HepG2 (cell line): ENCODE measurements around the gene AMDHD1. TPM values are rescaled to one million over a fixed set of nuclear protein-coding genes. Genes with fewer than 3 reads are reported as not detected.

Experiments used
- ARNTL ChIP-seq: sonication (generic); formaldehyde crosslinking; IDR thresholded peaks from 2 replicates; pipeline ENCODE4 v1.4.0; 2020; ENCODE audit warnings: mild to moderate bottlenecking, missing genetic modification reagents
- ATF1 ChIP-seq: IDR thresholded peaks from 2 replicates; pipeline ENCODE4 v1.6.1; 2016; ENCODE audit warnings: mild to moderate bottlenecking, control low read depth
- ELF3 ChIP-seq: IDR thresholded peaks from 2 replicates; pipeline ENCODE4 v1.6.1; 2016; ENCODE audit warnings: missing genetic modification reagents, missing compliant biosample characterization
- EP300 ChIP-seq, 3 experiments: sonication (generic) in 1 of 3; formaldehyde crosslinking in 1 of 3; IDR thresholded peaks; 2 replicates each; pipeline versions ENCODE4 v1.5.1 to v1.6.1; 2011 to 2020; ENCODE audit warnings: low read depth in 2 of 3, low read length in 2 of 3, borderline replicate concordance in 1 of 3, improper control_type of control experiment in 1 of 3, mild to moderate bottlenecking in 1 of 3, missing genetic modification reagents in 1 of 3, moderate library complexity in 1 of 3
- GFI1 ChIP-seq: sonication (generic); formaldehyde crosslinking; IDR thresholded peaks from 2 replicates; pipeline ENCODE4 v1.5.0; 2020; ENCODE audit warnings: missing genetic modification reagents, mild to moderate bottlenecking, borderline replicate concordance
- IKZF1 ChIP-seq: fragments of 450-650 bp; IDR thresholded peaks from 2 replicates; pipeline ENCODE4 v1.7.1; 2016
- KDM2A ChIP-seq: sonication (generic); formaldehyde crosslinking; IDR thresholded peaks from 2 replicates; pipeline ENCODE4 v1.4.0; 2020; ENCODE audit warnings: low read depth, missing genetic modification reagents, borderline replicate concordance
- SKI ChIP-seq: fragments of 450-650 bp; IDR thresholded peaks from one replicate; pipeline ENCODE4 v1.6.1; 2018; ENCODE audit warnings: mild to moderate bottlenecking; ENCODE audit not compliant: partially characterized antibody
- SOX6 ChIP-seq, 2 experiments: fragments of 450-650 bp in 1 of 2; sonication (generic) in 1 of 2; formaldehyde crosslinking in 1 of 2; IDR thresholded peaks; 2 replicates each; pipeline versions ENCODE4 v1.4.0 to v1.6.1; 2017 to 2020; ENCODE audit warnings: antibody characterized with exemption in 1 of 2, mild to moderate bottlenecking in 1 of 2, missing genetic modification reagents in 1 of 2
- TCF12 ChIP-seq, 2 experiments: fragments of 450-650 bp in 1 of 2; sonication (generic) in 1 of 2; formaldehyde crosslinking in 1 of 2; IDR thresholded peaks; 2 replicates each; pipeline versions ENCODE4 v1.6.1 to v1.8.0; 2017 to 2022; ENCODE audit warnings: antibody characterized with exemption in 1 of 2, mild to moderate bottlenecking in 1 of 2, missing genetic modification reagents in 1 of 2, moderate library complexity in 1 of 2
- ZMAT3 ChIP-seq: sonication (generic); formaldehyde crosslinking; conservative IDR thresholded peaks from 2 replicates; pipeline ENCODE4 v1.7.0; 2021; ENCODE audit warnings: missing genetic modification reagents
- ZNF12 ChIP-seq: sonication (generic); formaldehyde crosslinking; IDR thresholded peaks from 2 replicates; pipeline ENCODE4 v1.5.0; 2020; ENCODE audit warnings: missing genetic modification reagents
- ZNF672 ChIP-seq: sonication (generic); formaldehyde crosslinking; IDR thresholded peaks from 2 replicates; pipeline ENCODE4 v1.8.1; 2022; ENCODE audit warnings: missing genetic modification reagents
- ZNF776 ChIP-seq: sonication (generic); formaldehyde crosslinking; IDR thresholded peaks from 2 replicates; pipeline ENCODE4 v1.4.0; 2020; ENCODE audit warnings: mild to moderate bottlenecking, missing genetic modification reagents
- polyA plus RNA-seq, 8 experiments: library from polyadenylated mRNA; depleted of rRNA in 3 of 8; stranded (reverse) in 7 of 8; unstranded in 1 of 8; fragments of >200 nt; fragmentation: Illumina TruSeq in 4 of 8; extraction: Trizol in 4 of 8; gene quantifications; 2 replicates each; pipeline versions ENCODE4 v1.2.1 to v1.2.3, GENCODE V29; 2011 to 2016; ENCODE audit warnings: low read depth in 4 of 8, missing spikeins in 1 of 8, mixed read lengths in 1 of 8; ENCODE audit not compliant: insufficient read depth in 1 of 8
- total RNA-seq, 5 experiments: library from RNA; depleted of rRNA; stranded (reverse); fragments of >200 nt; fragmentation: Illumina TruSeq; extraction: Trizol; gene quantifications; 2 replicates each; pipeline ENCODE4 v1.2.3, GENCODE V29; 2016; ENCODE audit warnings: low read depth in 1 of 5
- TF ChIP-seq, protein P1 (sequence below): IDR thresholded peaks from 2 replicates; pipeline ENCODE4 v1.6.1; 2018; ENCODE audit warnings: missing genetic modification reagents, mild to moderate bottlenecking, missing compliant biosample characterization
- TF ChIP-seq, protein P2 (sequence below): sonication (generic); formaldehyde crosslinking; IDR thresholded peaks from 2 replicates; pipeline ENCODE4 v1.8.0; 2023; ENCODE audit warnings: mild to moderate bottlenecking, missing genetic modification reagents
- TF ChIP-seq, protein P3 (sequence below): sonication (generic); formaldehyde crosslinking; IDR thresholded peaks from 2 replicates; pipeline ENCODE4 v1.9.0; 2021; ENCODE audit warnings: missing genetic modification reagents, mild to moderate bottlenecking, borderline replicate concordance
- TF ChIP-seq, protein P4 (sequence below): IDR thresholded peaks from 2 replicates; pipeline ENCODE4 v1.6.1; 2016; ENCODE audit warnings: mild to moderate bottlenecking
- TF ChIP-seq, protein P5 (sequence below): IDR thresholded peaks from 2 replicates; pipeline ENCODE4 v1.6.1; 2016; ENCODE audit warnings: missing compliant biosample characterization, missing genetic modification reagents, borderline replicate concordance

The AMDHD1 gene
- total and polyA plus RNA-seq, 2 of the 13 experiments (the other 11 are each of a cell fraction or from before 2014, with no cell fraction given), result 6.5 to 29.6 TPM

DNA sequence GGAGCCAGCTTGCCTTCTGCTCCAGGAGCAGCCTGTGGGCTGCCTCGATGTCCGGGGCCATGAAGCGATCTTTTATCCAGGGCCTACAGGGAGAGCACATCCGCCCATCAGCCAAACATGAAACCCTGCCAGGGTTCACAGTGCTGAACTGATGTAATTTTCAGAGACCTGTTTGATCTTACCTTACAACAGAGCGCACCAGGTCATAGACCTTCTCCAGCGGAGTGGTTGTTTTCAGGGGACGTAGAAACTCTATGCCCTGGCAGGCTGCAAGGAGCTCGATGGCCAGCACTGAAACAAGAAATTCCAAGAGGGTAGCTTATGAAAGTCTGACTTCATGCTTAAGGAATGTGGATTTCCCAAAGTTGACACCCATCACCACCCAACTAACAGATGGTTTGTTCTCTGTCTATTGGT is 33.3 kb downstream of the AMDHD1 start (continued):
- TF ChIP-seq, protein P1, sequence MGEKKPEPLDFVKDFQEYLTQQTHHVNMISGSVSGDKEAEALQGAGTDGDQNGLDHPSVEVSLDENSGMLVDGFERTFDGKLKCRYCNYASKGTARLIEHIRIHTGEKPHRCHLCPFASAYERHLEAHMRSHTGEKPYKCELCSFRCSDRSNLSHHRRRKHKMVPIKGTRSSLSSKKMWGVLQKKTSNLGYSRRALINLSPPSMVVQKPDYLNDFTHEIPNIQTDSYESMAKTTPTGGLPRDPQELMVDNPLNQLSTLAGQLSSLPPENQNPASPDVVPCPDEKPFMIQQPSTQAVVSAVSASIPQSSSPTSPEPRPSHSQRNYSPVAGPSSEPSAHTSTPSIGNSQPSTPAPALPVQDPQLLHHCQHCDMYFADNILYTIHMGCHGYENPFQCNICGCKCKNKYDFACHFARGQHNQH, result peak; percentile 64; the same call in 1 of the 2 replicates
- TF ChIP-seq, protein P2, sequence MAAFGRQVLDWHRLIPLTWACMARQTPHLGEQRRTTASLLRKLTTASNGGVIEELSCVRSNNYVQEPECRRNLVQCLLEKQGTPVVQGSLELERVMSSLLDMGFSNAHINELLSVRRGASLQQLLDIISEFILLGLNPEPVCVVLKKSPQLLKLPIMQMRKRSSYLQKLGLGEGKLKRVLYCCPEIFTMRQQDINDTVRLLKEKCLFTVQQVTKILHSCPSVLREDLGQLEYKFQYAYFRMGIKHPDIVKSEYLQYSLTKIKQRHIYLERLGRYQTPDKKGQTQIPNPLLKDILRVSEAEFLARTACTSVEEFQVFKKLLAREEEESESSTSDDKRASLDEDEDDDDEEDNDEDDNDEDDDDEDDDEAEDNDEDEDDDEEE (CRISPR knock-in tag), result no peak
- no peak for TF ChIP-seq ZNF776 (CRISPR knock-in tag)
- peak; percentile 74 for TF ChIP-seq ELF3 (CRISPR knock-in tag)
- no peak for TF ChIP-seq ZMAT3 (CRISPR knock-in tag)
- no peak for TF ChIP-seq GFI1 (CRISPR knock-in tag)
- no peak for TF ChIP-seq ARNTL (CRISPR knock-in tag)
- TF ChIP-seq, protein P3, sequence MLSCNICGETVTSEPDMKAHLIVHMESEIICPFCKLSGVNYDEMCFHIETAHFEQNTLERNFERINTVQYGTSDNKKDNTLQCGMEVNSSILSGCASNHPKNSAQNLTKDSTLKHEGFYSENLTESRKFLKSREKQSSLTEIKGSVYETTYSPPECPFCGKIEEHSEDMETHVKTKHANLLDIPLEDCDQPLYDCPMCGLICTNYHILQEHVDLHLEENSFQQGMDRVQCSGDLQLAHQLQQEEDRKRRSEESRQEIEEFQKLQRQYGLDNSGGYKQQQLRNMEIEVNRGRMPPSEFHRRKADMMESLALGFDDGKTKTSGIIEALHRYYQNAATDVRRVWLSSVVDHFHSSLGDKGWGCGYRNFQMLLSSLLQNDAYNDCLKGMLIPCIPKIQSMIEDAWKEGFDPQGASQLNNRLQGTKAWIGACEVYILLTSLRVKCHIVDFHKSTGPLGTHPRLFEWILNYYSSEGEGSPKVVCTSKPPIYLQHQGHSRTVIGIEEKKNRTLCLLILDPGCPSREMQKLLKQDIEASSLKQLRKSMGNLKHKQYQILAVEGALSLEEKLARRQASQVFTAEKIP (CRISPR knock-in tag), result no peak
- TF ChIP-seq ZNF12 (CRISPR knock-in tag), result peak; percentile 51; the same call in 1 of the 2 replicates
- TF ChIP-seq SKI, result peak; percentile 39
- TF ChIP-seq SOX6 (IDR thresholded peaks at IDR 0.05), result no peak
- peak; percentile 86 for TF ChIP-seq SOX6 (CRISPR knock-in tag; IDR thresholded peaks at IDR 0.05)
- TF ChIP-seq TCF12 (IDR thresholded peaks at IDR 0.05), result no peak
- 0 out of 2 replicates have a peak, but pooled peaks have one; percentile 48 for TF ChIP-seq TCF12 (CRISPR knock-in tag; IDR thresholded peaks at IDR 0.05)
- TF ChIP-seq KDM2A (CRISPR knock-in tag), result peak; percentile 36; the same call in 1 of the 2 replicates
- TF ChIP-seq, protein P4, sequence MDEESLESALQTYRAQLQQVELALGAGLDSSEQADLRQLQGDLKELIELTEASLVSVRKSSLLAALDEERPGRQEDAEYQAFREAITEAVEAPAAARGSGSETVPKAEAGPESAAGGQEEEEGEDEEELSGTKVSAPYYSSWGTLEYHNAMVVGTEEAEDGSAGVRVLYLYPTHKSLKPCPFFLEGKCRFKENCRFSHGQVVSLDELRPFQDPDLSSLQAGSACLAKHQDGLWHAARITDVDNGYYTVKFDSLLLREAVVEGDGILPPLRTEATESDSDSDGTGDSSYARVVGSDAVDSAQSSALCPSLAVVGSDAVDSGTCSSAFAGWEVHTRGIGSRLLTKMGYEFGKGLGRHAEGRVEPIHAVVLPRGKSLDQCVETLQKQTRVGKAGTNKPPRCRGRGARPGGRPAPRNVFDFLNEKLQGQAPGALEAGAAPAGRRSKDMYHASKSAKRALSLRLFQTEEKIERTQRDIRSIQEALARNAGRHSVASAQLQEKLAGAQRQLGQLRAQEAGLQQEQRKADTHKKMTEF, result peak; percentile 61; the same call in 1 of the 2 replicates
- peak; percentile 51; the same call in 1 of the 2 replicates for TF ChIP-seq ATF1 (CRISPR knock-in tag)
- TF ChIP-seq, protein P5, sequence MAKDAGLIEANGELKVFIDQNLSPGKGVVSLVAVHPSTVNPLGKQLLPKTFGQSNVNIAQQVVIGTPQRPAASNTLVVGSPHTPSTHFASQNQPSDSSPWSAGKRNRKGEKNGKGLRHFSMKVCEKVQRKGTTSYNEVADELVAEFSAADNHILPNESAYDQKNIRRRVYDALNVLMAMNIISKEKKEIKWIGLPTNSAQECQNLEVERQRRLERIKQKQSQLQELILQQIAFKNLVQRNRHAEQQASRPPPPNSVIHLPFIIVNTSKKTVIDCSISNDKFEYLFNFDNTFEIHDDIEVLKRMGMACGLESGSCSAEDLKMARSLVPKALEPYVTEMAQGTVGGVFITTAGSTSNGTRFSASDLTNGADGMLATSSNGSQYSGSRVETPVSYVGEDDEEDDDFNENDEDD (CRISPR knock-in tag), result no peak
- TF ChIP-seq EP300 (IDR thresholded peaks at IDR 0.05; ENCODE audit: low read depth in 2 of 2, low read length in 2 of 2), result peak; percentile 27 to 88; a peak in 2 of 4 replicates
- 0 out of 2 replicates have a peak, but pooled peaks have one; percentile 40 for TF ChIP-seq EP300 (CRISPR knock-in tag; IDR thresholded peaks at IDR 0.05; ENCODE audit: borderline replicate concordance)
- no peak for TF ChIP-seq ZNF672 (CRISPR knock-in tag)
- TF ChIP-seq IKZF1, result no peak
